ENCODE data around the gene GPC6.
"Not testable (repeated sequence)": the region's sequence is repeated elsewhere in the genome, so short reads cannot be mapped to it uniquely, and the experiment has no call there.

Gene GPC6

DNA sequence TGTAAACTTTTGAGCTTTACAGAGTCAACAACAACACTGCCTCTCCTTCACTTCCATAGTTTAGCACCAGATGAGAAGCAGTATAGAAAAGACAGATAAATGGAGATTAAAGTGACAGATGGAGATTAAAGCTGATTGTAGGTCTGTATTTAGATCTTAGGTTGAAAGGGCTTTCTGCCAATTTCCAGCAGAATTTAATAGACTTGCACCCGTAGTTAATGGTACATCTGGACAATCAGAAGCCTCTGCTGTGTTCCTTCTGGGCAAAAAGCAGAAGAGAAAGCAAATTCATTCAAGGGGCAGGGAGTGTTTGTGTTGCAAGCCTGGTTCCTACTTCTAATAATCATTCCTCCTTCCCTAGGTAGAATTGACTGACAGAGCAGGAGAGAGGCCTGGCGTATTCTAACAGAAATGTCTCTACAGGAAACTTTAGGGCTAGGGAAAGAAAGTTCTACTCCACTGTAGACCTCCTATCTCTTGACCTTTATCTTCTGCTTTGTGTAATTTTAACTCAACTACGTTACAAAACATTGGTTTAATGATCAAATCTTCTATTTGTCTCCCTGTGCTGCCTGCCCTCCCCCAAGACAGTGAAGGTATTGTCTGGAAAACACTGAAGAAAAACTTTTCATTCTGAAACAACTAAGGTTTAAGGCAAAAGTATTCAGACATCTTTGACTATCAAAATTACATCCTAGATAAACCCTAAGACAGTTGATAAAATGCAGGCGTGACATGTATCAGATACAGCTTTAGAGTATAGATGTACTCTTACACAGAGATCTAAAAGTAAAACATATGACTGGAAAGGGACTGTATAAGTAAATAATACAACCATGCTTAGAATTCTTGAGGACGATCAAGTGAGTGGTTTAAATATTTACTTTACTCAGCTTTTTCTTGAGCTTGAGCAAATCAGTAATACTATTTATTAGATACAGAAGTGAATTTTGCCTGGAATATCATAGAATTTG, 44.4 kb downstream of the GPC6 start:
- no peak for DNase-seq

DNA sequence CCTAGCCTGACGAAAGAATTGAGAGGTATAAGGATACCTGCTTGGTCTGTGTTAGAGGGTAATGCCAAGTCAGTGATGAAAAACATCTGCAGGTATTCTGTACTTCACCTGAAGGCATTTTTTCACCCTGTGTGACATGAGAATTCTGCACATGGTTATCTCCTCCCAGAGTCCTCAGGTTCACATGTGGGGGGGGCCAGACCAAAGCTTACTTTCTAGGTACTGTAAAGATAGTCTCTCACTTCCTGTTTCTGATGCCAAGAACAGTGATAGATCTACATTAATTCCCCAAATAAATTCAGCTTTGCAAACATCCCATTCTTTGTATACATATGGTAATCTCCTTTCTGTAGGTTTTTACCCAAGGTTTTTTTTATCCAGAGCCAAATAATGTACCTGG, 53.4 kb downstream of the GPC6 start:
- DNase-seq, result no peak

GRCh38 chr13:93280688-93281087, 54.1 kb downstream of the GPC6 start:
- no peak for DNase-seq

DNA sequence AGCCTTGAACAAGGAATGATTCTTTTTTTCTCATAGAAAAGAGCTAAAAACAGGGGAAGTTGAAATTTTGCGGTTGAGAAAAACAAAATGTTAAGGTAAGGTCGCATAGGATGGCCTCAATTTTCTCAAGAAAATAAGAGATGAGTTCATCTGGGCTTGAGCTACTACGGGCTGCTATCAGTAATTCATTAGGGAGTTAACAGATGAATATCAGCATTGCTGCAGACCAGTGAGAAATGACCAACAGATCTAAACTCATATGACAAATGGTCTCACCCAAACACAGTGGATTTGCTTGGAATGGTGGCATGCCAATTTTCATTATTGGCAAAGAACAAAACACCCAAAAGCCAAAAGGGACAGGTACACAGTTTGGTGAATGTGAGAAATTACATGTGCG, 56.6 kb downstream of the GPC6 start:
- DNase-seq, result no peak

- no peak for DNase-seq
Observed at GRCh38 chr13:93284064-93284463, 57.5 kb downstream of the GPC6 start.

DNA sequence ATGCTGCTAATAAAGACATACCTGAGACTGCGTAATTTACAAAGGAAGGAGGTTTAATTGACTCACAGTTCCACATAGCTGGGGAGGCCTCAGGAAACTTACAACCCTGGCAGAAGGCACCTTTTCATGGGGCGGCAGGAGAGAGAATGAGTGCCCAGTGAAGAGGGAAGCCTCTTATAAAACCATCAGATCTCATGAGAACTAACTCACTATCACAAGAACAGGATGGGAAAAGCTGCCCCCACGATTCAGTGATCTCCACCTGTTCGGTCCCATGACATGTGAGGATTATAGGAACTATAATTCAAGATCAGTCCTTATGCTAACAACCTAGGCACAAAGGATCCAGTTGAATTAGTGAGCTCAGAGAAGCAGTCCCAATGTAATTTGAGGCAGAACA, 59.4 kb downstream of the GPC6 start:
- DNase-seq, result no peak

DNA sequence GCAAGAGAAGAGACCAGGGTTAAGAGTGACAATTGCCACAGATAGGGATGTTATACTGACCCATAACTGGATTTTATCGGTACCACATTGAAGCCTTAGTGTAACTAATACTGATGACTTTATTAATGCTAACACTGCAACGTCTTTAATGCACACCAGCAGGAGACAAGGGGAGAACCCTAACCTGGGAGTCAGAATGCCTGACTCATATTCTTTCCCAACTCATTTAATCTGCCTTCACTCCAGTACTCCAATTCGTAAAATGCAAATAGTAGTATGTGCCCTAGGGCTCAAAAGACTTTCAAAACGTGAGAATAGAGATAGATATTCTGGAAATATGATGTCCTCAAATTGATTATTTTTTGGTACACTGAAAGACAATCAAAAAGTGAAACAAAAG, 62.4 kb downstream of the GPC6 start:
- DNase-seq, result no peak

DNA sequence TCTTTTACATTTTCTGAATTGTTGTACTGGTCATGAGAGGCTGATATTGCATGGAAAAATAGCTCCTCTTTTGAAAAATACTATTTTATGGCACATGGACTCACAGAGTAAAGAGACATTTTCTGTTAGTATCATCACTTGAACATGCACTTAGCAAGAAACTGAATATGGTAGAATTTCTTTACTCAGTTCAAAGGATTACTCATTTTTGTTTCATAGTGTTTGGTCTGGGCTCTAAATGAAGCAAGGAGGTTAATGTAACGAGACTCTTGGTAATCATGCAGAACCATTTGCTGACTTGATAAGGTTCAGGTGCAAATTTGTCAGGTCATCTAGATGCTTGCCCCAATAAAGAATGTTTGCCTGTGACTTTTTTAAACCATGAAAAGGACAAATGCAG, 63.2 kb downstream of the GPC6 start:
- DNase-seq, result no peak

DNA sequence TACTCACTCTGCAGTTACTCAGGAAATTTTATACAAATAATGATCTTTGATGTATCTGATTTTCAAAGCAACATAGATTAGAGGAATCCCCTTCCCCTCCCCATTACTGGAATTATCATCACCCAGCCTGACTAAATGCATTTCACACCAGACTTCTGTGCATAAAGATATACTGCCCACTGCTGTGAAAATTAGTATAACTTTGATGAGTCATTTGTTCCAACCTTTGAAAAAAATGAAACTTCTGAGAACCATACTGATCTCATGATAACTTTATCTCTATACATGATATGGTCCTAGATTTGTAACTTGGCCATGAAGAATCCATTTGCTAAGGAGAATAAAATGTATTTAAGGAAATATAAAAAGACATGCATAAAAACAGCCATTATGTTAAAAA, 63.9 kb downstream of the GPC6 start:
- DNase-seq, result no peak

DNA sequence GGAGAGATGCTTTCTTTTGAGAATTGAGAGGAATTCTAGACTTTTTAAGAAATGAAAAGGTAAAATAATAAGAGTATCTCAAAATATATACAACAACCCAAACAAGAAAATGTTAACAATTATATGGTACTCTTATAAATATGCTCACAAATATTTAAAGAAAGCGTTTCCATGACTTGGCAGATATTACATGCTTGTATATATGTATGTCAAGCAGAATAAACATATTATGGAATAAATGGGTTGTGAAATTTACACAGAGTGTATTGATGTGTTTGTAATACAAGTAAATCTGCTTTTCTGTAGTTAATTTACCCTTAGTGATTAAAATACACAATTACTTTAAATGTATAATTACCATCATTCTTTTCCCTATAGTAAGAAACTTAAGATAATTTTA, 65.8 kb downstream of the GPC6 start:
- DNase-seq, result no peak

DNA sequence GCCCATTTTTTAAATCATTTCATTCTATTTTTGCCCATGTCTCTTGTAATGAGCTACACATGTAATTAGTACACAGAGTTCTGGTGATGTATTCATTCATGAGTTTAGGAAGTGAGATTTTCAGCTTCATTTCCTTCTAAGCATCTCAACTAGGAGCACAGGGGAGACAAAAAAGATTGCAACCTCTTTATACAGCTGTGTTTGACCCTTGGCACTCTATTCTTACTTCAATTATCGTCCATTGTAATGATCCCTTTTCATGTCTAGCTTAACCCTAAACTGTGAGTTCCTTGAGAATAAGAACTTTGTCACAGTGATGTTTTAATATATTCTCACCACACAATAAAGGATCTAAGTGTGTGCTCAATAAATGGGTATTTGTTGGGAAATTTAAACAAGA, 67.1 kb downstream of the GPC6 start:
- DNase-seq, result peak; percentile 54

DNA sequence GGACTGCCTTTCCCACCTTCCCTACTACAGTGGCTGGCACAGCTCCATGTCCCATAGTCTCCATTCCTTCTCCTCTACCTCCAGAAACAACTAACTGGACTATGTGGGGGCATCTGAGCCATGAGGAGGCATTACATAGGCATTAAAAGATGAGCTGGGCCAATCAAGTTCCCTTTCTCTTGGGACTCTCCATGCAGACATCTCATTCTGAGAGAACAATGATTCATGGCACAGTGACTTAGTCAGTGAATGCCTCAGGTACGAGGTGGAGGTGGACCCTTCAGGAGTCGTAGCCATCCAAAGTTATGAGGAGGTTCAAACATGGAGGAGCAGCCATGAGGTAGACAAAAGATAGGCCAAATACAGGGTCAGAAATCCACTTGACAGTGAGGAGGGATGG, 70.0 kb downstream of the GPC6 start:
- DNase-seq, result no peak

DNA sequence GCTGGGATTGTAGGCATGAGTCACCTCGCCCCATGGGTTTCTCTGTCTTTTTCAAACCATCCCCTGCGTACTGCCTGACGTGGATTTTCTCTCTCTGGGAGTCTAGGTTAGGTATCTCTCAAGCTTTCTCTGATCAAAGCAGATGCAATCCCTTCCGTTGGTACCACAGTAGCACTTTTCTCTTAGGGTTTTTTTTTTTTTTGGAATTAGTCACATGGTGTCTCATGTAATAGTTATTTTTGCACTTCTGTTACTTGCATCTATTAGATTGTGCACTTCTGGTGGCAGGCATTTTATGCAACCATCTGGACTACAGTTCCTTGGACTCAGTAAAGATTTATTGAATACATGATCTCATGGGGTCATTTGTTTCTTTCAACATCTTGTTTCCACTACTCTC, 72.1 kb downstream of the GPC6 start:
- no peak for DNase-seq

GRCh38 chr13:93304134-93304533, 77.5 kb downstream of the GPC6 start:
- DNase-seq, result no peak

DNA sequence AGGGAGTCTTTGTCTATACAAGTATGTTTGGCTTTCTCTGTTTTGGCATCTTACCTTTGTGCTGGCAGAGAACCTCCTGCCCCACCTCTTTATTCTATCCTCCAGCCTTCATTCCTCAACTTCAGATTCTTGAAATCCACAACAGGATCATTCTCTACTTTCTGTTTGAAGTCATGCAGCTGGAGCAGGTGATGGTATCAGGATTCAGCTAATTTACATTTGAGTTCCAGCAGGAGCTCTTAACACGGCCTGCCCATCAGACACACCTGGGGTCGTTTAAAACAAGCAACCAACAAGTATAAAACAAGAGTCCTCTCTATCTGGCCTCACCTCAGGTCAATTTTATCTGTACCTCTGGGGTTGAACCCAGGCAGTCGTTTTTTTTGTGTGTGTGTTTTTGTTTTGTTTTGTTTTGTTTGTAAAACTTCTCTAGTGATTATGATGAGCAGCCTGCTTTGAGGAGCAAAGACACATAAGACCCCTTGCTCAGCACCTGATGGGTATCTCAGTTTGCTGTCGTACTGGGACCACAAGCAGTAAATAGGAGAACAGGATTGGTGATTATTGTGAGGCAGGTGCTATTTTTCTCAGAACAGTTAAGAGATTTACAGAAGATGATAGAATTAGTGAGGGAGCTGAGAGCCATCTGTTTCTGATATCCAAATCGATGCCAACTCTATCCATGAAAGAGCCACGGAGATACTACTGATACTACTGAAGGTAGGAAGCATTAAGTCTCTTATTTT, 78.4 kb downstream of the GPC6 start:
- DNase-seq, result no peak

DNA sequence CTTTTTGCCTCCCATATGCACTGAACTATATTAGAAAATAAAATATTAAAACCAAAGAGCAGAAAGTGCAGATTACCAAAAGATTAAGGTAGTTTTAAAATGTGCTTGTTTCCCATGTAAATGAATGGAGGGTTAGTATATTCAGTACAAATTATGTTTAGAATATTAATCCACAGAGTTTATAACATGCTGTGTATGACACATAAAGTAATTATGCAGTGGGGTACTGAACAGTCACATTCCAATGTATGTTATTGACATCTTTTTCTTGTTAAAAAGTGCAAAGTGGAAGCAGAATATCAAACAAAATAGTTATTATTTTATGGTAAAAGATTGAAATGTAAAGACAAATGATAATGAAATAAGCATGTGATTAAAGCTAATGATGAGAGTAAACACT, 79.3 kb downstream of the GPC6 start:
- DNase-seq, result no peak

GRCh38 chr13:93307136-93307535, 80.5 kb downstream of the GPC6 start:
- no peak for DNase-seq

GRCh38 chr13:93307651-93308050, 81.0 kb downstream of the GPC6 start:
- no peak for DNase-seq

GRCh38 chr13:93309886-93310523, 83.4 kb downstream of the GPC6 start:
- DNase-seq, result peak; percentile 84

GRCh38 chr13:93316841-93317240, 90.2 kb downstream of the GPC6 start:
- no peak for DNase-seq

DNA sequence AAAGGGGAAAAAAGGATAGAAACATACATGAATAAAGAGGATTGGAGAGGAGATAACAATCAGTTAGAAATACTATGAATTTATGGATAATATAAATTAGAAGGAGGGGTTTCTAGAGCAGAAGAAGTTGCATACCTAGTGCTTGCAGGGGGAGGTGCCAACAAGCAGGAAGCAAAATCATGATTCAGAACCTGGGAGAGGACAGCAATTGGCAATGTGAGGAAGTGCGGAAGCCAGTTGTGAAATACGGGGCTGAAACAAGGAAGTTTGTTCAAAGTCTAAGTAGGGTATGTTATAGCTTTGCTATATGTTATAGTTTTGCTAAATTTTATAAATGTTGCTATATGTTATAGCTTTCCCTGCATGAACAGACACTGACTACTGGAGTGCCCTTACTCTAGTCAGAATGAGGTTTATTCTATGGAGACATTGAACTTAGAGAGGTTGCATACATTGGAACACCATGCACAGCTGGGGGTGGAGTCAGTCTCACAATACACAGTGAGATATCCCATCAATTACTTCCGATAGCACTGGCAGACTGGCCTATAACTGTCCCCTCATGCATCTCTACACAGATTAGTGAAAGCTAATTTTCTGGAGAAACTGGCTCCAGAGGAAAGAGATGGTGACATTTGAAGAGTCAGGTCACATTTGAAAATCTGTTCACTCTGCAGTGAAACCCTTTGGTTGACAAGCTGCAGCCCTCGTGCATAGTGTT, 92.1 kb downstream of the GPC6 start:
- peak; percentile 59 for DNase-seq

DNA sequence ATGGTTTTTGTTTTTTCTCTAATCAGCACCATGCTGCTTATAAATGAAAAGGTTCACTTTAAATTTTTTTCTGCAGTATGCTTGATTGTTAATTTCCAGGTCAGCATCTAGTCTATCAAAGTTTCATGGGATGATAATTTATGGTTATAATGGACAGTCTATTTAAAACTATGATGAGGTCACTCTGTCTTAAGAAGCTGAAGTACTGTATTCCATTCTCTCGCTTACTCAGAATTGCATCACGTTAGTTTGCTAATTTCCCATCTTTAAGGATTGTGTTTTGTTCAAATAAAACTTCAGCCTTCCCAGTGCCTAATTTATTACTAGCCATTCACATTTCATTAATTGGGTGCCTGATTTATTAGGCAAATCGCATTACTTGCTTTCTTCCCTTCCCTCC, 94.3 kb downstream of the GPC6 start:
- no peak for DNase-seq

- not testable (repeated sequence) for DNase-seq
Observed at GRCh38 chr13:93323880-93324279, 97.3 kb downstream of the GPC6 start.

All from eye (tissue), 1 donor.